ENCODE data around the gene UNC119. TPM values are rescaled to one million over a fixed set of nuclear protein-coding genes. Genes with fewer than 3 reads are reported as not detected.

UNC119 gene
- total RNA-seq, 1 experiment from 2014 or later, result 68.4 TPM

DNA sequence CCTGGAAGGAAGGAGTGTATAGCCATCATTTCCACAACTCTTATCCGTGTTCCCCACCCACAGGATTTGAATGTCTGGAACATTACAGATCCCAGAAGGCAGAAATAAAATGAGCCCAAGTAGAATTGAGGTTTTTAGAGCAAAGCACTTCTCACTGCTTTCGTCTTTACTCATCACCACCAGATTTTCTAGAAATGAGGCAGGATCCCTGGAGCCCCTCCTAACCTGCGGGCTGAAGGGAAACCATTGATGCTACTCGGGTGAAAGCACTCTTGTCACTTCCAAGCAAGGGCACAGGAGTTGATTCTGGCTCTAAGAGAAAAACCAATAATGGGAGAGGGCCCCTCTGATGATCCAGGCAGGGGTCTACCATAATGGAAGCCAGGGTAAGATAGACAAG lies 27.1 kb upstream of the UNC119 start:
- no peaks in the 10 kb centered on the region for H3K27me3 ChIP-seq (ENCODE audit: low read length)
- BruUV-seq (replicated peaks), result no TSS peak
- H3F3A ChIP-seq (ENCODE audit: low read length, unreplicated experiment), result no peaks in the 10 kb centered on the region
- H3K4me3 ChIP-seq (ENCODE audit: low read length), result no peak overlapping the region
- intact Hi-C loops (cut with micrococcal nuclease), result no loop called here
- H3K9me3 ChIP-seq (ENCODE audit: low read length), result no peaks in the 10 kb centered on the region
- no peaks in the 10 kb centered on the region for H3K4me1 ChIP-seq (ENCODE audit: insufficient read depth, low read length)
- H3K79me2 ChIP-seq (ENCODE audit: low read length), result no peaks in the 10 kb centered on the region
- ChIA-PET CTCF (no interaction called here), POLR2A (ENCODE audit: unreplicated experiment) (no interaction called here)
- peaks cover 25% of the 10 kb centered on the region; the same call in 1 of the 2 replicates for H3K36me3 ChIP-seq (ENCODE audit: low read depth, low read length)
- no peak for DNase-seq
- no peaks in the 10 kb centered on the region for H4K20me1 ChIP-seq (ENCODE audit: low read length)
- no peak overlapping the region for H3K9ac ChIP-seq (ENCODE audit: low read length)
- no peak overlapping the region for H2AFZ ChIP-seq (ENCODE audit: low read length)
- no peaks in the 10 kb centered on the region for H3K9me2 ChIP-seq (replicated peaks; ENCODE audit: low read length)
- TF ChIP-seq EZH2phosphoT487 (IDR thresholded peaks at IDR 0.05; ENCODE audit: borderline replicate concordance, low read length), result no peak
- TF ChIP-seq EZH2 (IDR thresholded peaks at IDR 0.05; ENCODE audit: low read length, unreplicated experiment), result no peak
- TF ChIP-seq, protein P1, sequence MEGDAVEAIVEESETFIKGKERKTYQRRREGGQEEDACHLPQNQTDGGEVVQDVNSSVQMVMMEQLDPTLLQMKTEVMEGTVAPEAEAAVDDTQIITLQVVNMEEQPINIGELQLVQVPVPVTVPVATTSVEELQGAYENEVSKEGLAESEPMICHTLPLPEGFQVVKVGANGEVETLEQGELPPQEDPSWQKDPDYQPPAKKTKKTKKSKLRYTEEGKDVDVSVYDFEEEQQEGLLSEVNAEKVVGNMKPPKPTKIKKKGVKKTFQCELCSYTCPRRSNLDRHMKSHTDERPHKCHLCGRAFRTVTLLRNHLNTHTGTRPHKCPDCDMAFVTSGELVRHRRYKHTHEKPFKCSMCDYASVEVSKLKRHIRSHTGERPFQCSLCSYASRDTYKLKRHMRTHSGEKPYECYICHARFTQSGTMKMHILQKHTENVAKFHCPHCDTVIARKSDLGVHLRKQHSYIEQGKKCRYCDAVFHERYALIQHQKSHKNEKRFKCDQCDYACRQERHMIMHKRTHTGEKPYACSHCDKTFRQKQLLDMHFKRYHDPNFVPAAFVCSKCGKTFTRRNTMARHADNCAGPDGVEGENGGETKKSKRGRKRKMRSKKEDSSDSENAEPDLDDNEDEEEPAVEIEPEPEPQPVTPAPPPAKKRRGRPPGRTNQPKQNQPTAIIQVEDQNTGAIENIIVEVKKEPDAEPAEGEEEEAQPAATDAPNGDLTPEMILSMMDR (conservative IDR thresholded peaks at IDR 0.05; ENCODE audit: low read depth, low read length), result no peak
- no peak overlapping the region for H3K4me2 ChIP-seq (ENCODE audit: low read length)
- no peak overlapping the region for H3K27ac ChIP-seq (ENCODE audit: low read length)
- no peak for ATAC-seq

DNA sequence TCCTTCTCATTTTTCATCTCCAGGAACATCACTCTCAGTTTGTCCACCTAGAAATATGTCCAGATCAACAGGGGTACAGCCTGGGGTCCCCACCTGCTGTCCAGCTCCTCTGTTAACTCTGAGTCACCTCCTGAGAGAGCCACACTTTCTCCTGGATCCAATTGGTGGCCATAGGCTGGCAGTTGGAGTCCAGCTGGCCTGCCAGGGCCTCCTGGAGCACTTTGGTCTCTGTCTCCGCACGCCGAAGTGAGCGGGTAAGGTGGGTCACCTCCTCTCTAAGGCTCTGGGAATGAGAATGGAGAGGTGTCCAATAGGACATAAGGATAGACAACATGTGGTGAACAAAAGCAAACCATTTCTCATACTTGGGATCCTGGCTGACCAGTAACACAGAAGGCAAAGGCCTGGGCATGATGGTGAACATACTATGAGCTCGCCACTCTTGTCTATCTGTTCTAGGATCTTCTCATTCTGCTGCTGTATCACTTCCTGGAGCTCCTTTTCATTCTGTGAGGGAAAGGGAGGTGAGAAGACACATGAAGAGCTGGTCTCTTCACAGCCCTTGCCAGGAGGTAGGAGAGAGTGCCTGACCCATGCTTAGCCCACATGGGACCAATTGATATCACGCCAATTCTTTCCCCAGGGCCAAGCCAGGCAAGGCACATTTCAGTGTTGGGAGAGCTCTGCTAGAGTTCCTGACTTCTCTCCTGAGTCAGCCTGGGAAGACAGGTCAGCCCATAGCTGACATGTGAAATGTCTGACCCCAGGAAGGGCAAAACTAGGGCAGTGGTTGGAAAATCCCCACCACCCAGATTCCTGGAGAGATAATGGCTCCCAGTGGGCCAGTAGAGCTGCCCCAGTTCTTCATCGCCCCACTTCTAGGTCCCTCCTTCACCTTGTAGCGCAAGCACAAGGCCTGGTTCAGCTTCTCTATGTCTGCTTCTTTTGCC lies 26.1 kb upstream of the UNC119 start:
- ChIA-PET CTCF (no interaction called here), POLR2A (ENCODE audit: unreplicated experiment) (no interaction called here)
- DNase-seq (no peak), ATAC-seq (no peak)
- Histone ChIP-seq H3K27me3 (ENCODE audit: low read length) (no peaks in the 10 kb centered on the region), H3K36me3 (ENCODE audit: low read depth, low read length) (peaks cover 19% of the 10 kb centered on the region; the same call in 1 of the 2 replicates), H3F3A (ENCODE audit: low read length, unreplicated experiment) (no peaks in the 10 kb centered on the region), H3K27ac (ENCODE audit: low read length) (no peak overlapping the region), H3K4me3 (ENCODE audit: low read length) (no peak overlapping the region), H3K9me2 (replicated peaks; ENCODE audit: low read length) (no peaks in the 10 kb centered on the region), H4K20me1 (ENCODE audit: low read length) (no peaks in the 10 kb centered on the region), H2AFZ (ENCODE audit: low read length) (no peak overlapping the region), H3K79me2 (ENCODE audit: low read length) (no peaks in the 10 kb centered on the region), H3K4me2 (ENCODE audit: low read length) (no peak overlapping the region), H3K9ac (ENCODE audit: low read length) (no peak overlapping the region), H3K4me1 (ENCODE audit: insufficient read depth, low read length) (no peaks in the 10 kb centered on the region), H3K9me3 (ENCODE audit: low read length) (no peaks in the 10 kb centered on the region)
- intact Hi-C loops (cut with micrococcal nuclease), result no loop called here
- TF ChIP-seq EZH2 (IDR thresholded peaks at IDR 0.05; ENCODE audit: low read length, unreplicated experiment) (no peak), EZH2phosphoT487 (IDR thresholded peaks at IDR 0.05; ENCODE audit: borderline replicate concordance, low read length) (no peak)
- TF ChIP-seq, protein P1 (conservative IDR thresholded peaks at IDR 0.05; ENCODE audit: low read depth, low read length), result no peak
- BruUV-seq (replicated peaks), result no TSS peak

DNA sequence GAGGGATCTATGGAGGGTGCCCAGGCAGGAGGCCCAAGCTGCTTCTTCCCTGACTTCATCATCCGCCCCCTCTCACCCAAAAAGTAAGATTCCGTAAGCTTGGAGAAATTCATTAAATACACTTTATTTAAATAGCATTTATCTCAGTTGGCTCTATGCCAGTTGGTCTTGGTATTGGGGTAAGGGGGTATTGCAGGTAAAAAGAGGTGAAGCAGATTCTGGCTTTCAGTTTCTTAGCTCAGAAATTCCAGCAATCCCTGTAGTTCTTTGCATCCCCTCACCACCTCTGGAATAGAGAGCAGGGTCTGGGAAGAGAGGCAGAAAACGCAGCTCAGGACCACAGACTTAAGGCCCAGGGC lies 25.0 kb upstream of the UNC119 start:
- Histone ChIP-seq H3K9me2 (replicated peaks; ENCODE audit: low read length) (no peaks in the 10 kb centered on the region), H3K4me3 (ENCODE audit: low read length) (no peak overlapping the region), H3K4me1 (ENCODE audit: insufficient read depth, low read length) (peaks cover 5% of the 10 kb centered on the region; the same call in 1 of the 2 replicates), H4K20me1 (ENCODE audit: low read length) (no peaks in the 10 kb centered on the region), H3K27ac (ENCODE audit: low read length) (no peak overlapping the region), H3K9me3 (ENCODE audit: low read length) (no peaks in the 10 kb centered on the region), H3K36me3 (ENCODE audit: low read depth, low read length) (peaks cover 12% of the 10 kb centered on the region; the same call in 1 of the 2 replicates), H3K79me2 (ENCODE audit: low read length) (no peaks in the 10 kb centered on the region), H3K4me2 (ENCODE audit: low read length) (no peak overlapping the region), H2AFZ (ENCODE audit: low read length) (0 out of 2 replicates have a peak overlapping the region, but pooled peaks have one; percentile 35), H3K9ac (ENCODE audit: low read length) (no peak overlapping the region), H3F3A (ENCODE audit: low read length, unreplicated experiment) (no peaks in the 10 kb centered on the region), H3K27me3 (ENCODE audit: low read length) (no peaks in the 10 kb centered on the region)
- TF ChIP-seq EZH2phosphoT487 (IDR thresholded peaks at IDR 0.05; ENCODE audit: borderline replicate concordance, low read length) (no peak), EZH2 (IDR thresholded peaks at IDR 0.05; ENCODE audit: low read length, unreplicated experiment) (no peak)
- TF ChIP-seq, protein P1 (conservative IDR thresholded peaks at IDR 0.05; ENCODE audit: low read depth, low read length), result no peak
- BruUV-seq (replicated peaks), result no TSS peak
- no peak for ATAC-seq
- intact Hi-C loops (cut with micrococcal nuclease), result no loop called here
- no peak for DNase-seq
- POLR2A ChIA-PET (ENCODE audit: unreplicated experiment), result no interaction called here
- CTCF ChIA-PET, result no interaction called here
